HG03439 (cell line): ENCODE data around the gene LRRTM4.

Experiments
- ATAC-seq: cut with Tn5 transposase; IDR thresholded peaks from one replicate; pipeline ENCODE4 v1.9.1; 2021; ENCODE audit warnings: mild to moderate bottlenecking, moderate library complexity; ENCODE audit not compliant: unreplicated experiment

LRRTM4 gene

GRCh38 chr2:77479395-77479794 lies 42.8 kb downstream of the LRRTM4 start:
- no peak for ATAC-seq

DNA sequence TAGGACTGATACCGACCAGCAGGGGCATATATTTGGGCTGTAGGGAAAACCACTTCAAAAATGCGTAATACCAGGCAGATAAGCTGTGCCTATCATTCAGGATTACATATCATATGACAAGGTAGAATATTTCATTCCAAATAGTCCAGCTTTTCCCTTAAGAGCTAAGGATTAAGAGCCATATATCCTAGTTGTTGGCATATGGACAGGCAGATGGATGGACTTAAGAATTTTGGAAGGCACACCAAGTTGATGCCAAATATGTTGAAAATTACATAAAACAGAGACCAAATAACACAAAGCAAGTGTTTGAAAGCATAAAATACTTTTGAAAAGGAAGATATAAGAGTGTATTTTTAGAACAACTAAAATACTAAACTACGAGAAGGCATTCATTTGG lies 52.1 kb downstream of the LRRTM4 start:
- no peak for ATAC-seq

DNA sequence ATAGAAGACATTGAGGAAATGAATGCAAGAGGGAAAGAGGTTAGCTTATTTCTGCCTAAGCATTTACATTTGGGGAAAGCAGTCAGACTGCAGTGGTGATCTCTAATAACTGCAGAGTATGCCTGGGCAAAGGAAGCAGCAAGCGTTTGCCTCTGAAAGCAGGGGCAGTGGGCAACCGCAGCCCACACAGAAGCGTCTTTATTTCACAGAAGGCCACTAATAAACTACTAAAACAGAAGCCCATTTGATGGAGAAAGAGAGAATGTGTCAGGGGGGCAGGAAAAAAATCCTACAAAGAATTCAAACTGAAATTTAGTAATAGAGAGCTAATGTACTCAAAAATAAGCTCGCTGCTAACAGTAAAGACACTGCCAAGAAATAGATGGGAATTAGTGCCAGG lies 53.1 kb downstream of the LRRTM4 start:
- ATAC-seq: no peak

DNA sequence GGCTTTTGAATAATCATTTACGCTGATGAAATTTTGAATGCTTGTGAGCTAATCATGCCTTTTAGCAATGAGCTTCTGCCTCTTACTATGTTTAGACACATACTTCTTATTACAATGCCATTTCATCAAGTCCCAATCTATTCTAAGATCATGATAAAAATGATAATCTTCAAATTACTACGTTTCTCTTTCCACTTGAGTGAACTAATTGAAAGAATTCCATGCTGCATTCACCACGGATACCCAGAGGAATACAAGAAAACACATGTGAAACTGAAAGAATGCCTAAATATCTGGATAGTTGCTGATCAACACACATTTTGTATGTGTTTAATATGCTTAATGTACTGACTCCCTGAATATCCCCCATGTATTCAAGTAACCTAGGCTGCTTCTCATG lies 62.3 kb downstream of the LRRTM4 start:
- ATAC-seq: no peak

DNA sequence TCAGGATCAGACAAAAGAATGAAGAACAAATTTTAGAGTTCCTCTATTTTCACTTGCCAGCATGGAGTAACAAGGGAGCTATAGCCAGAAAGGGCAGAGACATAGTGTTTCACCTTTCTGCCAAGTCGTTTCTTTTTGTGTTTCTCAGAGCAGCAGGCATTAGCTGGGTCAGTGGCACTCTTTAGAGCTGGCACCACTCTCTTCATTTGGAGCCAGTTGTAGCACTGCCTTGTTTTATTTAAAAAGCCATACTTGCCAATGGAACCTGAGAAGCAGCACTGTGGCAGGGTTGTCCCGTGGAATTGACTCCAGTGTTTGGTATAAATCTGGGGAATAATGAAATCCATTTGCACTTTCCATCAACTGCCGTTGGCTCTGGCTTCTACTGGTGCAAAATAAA lies 64.0 kb downstream of the LRRTM4 start:
- no peak for ATAC-seq

DNA sequence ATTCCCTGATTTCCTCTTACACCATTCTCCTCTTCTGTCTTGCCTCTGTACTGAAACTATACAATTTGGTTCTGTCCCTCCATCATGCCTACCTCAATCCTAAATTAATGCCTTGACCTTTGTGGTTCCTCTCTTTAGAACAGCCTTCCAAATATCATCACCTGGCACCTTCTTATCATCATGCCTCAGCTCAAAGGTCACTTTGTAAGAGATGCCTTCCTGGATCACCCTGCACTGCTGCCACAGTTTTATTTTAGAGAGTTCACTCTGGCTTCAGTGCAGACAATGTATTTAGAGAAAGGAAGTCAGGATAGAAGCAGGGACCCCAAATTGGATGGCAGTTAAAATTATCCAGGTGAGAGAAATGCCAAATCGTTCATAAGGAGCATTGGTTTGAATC lies 64.5 kb downstream of the LRRTM4 start:
- no peak for ATAC-seq

GRCh38 chr2:77443076-77443475 lies 79.1 kb downstream of the LRRTM4 start:
- ATAC-seq: no peak

GRCh38 chr2:77434880-77435279 lies 87.3 kb downstream of the LRRTM4 start:
- ATAC-seq: no peak

DNA sequence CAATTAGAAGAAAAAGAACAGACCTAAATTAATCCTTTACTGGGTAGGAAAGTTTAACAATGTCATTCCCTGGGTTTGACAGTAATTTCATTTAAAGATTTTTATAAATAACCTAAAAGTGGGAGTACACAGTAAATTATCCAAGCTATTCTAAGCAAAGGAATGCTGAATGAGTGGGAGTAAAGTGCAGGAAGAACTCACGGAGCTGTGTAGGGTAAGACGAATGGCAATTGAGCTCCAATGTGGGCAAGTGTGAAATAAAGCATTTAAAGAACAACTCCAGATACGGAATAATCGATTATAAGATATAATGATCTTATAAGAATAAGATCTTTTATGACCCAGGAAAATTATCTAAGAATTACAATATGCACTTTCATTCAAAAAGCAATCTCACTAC lies 93.2 kb downstream of the LRRTM4 start:
- ATAC-seq: no peak

DNA sequence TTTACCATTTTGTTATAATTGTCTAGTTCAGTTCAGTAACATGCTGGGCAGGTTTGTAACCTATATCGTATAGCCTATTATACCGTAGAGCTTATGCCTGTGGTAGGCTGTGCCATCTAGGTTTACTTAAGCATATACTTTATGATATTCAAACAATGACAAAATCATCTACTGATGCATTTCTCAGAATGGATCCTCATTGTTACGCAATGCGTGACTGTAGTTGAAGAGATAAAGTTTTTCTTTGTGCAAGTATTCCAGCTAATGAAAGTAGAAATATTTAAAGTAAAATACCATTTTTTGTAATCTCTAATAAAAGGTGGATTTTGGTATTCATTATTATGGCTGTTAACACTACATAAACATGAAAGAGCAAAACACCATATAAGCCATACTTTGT lies 100.2 kb downstream of the LRRTM4 start:
- no peak for ATAC-seq

DNA sequence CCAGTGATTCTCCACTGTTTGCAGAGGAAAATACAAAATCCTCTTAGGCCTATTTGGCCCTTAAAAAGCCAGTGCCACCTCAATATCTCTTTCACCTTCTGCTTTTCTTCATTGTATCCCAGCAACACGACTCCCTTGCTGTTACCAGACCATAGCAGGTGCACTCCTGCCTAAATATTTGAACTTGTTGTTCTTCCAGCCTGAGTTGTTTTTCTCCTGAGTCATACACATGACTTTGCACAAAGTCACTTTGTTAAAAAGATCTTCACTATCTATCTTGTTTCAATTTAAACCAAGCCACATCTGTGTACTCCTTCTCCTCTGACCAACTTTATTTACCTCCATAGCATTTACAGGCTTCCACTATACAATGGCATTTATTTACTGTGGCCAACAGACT lies 103.6 kb downstream of the LRRTM4 start:
- no peak for ATAC-seq

DNA sequence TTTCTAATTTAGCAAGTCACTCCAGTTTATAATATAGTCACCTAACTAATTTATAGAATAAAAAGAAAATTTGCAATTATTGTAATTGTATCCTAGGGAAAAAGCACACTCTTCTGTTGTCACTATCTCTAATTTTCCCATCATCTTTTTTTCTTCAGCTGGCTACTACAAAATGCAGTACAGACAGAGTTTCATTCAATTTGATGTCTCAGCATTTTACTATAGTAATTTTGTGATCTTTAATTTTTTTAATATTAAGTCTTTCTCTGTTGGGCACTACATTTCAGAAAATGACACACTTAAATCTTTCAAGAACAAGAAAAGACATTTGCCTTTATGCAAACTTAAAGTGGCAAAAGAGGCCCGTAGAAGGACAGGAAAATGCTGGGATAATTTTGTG lies 118.0 kb downstream of the LRRTM4 start:
- ATAC-seq: no peak

DNA sequence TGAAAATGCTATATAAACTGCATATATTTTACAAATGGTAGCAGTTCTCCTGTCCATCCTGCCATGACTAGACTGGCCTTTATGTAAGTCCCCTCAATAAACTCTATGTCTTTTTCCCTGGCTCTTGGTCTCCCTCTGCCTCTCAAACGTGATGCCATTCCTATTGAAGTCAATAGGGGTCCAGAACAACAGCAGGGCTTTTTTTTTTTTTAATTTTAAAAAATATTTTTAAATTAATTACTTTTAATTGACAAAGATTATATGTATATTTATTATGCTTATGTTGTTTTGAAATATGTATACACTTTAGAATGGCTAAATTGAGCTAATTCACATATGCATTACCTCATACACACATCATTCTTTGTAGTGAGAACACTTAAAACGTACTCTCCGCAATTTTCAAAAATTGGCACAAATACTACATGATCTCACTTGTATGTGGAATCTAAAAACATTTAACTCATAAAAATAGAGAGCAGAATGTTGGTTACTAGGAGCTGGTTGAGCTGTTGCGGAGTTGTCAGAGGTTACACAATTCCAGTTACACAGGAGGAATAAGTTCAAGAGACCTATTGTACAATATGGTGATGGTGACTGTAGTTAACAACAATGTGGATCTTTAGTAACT lies 123.1 kb downstream of the LRRTM4 start:
- no peak for ATAC-seq

DNA sequence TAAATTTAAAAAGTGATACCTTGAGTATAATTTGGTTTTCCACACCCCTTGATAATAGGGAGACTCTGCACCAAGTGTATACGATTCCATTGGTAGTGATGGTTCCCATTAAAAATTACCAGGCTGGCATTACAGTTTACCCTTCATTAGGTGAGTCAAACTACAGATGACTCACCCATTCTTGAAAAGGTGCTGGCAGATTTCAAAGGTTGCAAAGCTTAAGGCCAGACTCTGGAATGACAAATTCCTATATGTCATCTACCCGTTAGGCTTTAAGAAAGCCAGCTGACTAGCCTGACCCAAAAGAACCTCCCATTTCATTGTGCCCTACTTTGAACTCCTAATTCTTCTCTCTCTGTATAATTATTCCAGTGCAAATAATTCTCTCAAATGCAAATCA lies 124.4 kb downstream of the LRRTM4 start:
- ATAC-seq: no peak

DNA sequence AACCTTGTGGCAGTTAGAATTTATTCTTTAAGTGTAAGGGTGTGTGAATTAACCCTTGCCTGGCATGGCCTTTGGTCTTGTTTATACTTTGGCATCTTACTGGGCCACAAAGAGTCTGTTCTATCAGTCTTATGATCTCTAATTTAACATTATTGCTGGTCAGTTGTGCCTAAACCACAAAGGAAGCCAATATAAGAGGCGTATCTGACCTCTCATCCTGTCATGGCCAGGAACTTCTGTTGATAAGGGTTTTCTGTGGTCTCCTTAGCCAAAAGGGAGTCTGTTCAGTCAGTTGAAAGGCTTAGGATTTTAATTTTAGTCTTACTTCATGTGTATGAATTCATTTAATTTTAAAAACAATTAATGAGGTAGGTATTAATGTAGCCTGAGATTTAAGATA lies 127.2 kb downstream of the LRRTM4 start:
- ATAC-seq: no peak

- ATAC-seq: no peak
These were observed 131.1 kb downstream of the LRRTM4 start for GRCh38 chr2:77391119-77391518.

DNA sequence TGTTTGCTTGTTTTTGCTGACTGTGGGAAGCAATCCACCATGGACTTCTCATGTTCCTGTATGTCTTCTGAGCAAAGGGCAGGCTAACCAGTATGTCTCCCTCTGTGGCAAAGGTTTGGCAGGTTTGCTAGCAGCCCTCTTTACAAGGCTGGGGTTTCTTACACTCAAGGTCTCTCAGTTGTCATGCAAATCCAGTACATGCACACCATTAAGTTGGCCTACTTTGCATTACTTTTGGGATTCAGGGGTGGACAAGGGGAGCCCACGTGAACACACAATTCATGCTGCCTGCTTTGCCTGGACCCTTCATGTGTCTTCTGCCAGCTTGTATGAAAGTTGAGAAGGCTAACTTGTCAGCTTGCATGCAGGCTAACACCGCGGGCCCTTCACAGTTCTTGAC lies 134.9 kb downstream of the LRRTM4 start:
- no peak for ATAC-seq

GRCh38 chr2:77372636-77373035 lies 149.5 kb downstream of the LRRTM4 start:
- ATAC-seq: no peak

GRCh38 chr2:77370511-77370910 lies 151.7 kb downstream of the LRRTM4 start:
- no peak for ATAC-seq

DNA sequence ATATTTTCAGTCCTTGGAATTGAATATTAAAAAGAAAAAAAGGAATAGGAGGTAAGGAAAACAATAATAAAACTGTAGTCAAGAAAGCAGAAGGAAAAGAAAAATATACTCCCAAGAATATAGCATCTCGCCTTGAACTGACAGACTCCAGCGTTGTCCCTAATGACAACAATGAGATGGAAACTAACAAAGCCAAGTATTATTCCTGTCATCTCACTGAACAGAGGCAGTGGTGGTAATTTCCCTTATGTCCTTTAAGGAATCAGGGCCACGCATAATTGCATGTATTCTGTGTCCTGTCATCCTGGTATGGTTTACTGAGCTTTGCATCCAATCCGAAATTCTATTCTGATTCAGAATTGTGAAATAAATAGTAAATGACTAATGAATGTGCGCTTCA lies 158.9 kb downstream of the LRRTM4 start:
- ATAC-seq: no peak

GRCh38 chr2:77348821-77349220 lies 173.4 kb downstream of the LRRTM4 start:
- ATAC-seq: no peak

DNA sequence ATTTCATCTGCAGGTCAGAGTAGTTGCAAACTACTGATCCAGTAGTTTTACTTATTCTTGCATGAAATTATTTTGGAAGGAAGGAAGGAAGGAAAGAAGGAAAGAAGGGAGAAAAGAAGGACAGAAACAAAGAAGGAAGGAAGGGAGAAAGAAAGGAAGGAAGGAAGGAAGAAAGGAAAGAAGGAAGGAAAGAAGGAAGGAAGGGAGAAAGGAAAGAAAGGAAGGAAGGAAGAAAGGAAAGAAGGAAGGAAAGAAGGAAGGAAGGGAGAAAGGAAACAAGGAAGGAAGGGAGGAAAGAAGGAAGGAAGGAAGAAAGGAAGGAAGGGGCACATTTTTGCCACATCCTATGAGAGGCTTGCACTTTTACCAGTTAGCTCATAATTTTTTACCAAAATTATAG lies 186.2 kb downstream of the LRRTM4 start:
- no peak for ATAC-seq

- no peak for ATAC-seq
These were observed 193.8 kb downstream of the LRRTM4 start for GRCh38 chr2:77328134-77328931.
